GM21825 (cell line): ENCODE data around the gene HERC4.
"Not testable (repeated sequence)": the region's sequence is repeated elsewhere in the genome, so short reads cannot be mapped to it uniquely, and the experiment has no call there.

Source experiments
- ATAC-seq: cut with Tn5 transposase; IDR thresholded peaks from one replicate; pipeline ENCODE4 v1.9.1; 2021; ENCODE audit warnings: mild to moderate bottlenecking, moderate library complexity; ENCODE audit not compliant: unreplicated experiment

HERC4 gene

GRCh38 chr10:68090586-68090985 is 15.5 kb upstream of the HERC4 start:
- ATAC-seq = no peak

DNA sequence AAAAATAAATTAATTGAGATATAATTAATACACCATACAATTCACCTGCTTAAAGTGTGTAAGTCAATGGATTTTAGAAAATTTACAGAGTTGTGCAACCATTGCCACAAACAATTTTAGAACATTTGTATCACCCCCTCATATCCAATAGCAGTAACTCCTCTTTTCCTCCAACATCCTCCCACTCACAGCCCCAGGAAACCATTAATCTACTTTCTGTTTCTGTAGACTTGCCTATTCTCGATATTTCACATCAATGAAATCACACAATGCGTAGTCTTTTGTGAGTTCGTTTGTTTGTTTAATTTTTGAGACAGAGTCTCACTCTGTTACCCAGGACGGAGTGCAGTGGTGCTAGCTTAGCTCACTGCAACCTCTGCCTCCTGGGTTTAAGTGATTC is 13.7 kb upstream of the HERC4 start:
- no peak for ATAC-seq

- ATAC-seq = no peak
Observed at GRCh38 chr10:68087685-68088401, 12.8 kb upstream of the HERC4 start.

GRCh38 chr10:68086910-68087684 is 12.0 kb upstream of the HERC4 start:
- ATAC-seq = no peak

DNA sequence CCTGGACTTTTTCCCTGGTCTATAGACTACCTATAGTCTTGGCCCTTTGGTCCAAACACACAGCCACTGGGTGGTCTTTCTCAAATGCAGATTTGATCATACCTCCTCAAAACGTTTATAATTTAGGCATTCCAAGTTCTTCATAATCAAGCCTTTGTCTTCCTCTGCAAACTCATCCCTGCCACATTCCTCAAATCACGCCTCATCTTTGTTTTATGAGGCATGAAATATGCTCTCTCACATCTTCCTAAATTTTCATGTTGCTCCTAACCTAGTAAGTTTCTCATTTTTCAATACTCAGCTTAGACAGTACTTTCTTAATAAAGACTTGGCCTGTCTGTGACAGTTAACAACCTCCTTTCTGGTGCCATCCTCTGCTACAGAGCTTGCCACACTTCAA is 10.9 kb upstream of the HERC4 start:
- no peak for ATAC-seq

DNA sequence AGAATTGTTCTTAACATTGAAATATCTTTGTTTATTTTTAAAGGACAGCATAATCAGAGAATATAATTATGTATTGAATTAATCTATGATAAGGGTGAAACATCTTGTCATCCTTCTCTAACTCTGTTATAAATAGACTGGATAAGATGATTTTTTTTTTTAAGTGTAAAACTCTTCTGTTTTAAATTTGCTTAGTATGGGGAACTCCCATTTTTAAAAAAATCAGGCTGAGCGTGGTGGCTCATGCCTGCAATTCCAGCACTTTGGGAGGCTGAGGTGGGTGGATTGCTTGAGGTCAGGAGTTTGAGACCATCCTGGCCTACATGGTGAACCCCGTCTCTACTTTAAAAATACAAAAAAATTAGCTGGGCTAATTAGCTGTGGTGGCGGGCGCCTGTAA is 9.4 kb upstream of the HERC4 start:
- ATAC-seq = no peak

GRCh38 chr10:68083953-68084352 is 8.9 kb upstream of the HERC4 start:
- ATAC-seq = no peak

DNA sequence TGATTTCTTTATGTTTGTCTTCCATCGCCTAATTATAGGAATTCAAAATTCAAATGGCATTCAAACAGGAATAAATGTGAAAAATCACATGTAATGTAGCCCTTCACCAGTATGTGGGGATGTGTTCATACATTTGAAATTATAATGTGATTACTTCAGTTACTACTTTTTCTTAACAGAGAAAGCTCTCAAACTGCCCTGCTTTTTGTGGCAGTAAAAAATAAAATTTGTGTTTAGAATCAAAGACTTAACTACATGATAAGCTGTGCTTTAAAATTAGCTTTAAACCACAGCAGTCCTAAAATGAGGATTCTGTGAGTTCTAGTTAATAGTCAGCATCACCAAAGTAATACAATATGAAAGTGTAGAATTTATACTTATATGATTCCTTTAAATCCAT is 7.8 kb upstream of the HERC4 start:
- no peak for ATAC-seq

GRCh38 chr10:68081916-68082315 is 6.8 kb upstream of the HERC4 start:
- no peak for ATAC-seq

DNA sequence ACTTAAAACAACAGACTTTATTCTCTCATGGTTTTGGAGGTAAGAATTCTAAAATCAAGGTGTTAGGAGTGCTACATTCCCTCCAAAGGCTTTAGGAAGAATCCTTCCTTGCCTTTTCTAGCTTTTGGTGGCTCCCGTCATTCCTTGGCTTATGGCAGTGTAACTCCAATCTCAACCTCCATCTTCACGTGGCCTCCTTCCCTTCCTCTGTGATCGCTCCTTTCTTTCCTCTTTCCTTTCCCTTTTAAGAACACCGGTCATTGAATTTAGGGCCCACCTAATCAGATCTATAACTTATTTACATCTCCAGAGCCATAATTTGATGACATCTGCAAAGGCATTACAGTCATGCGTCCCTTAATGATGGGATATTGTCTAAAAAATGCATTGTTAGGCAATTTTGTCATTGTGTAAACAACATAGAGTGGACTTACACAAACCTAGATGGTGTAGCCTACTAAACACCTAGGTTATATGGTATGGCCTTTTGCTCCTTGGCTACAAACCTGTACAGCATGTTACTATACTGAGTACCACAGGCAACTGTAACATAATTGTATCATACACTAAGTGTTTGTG is 5.9 kb upstream of the HERC4 start:
- ATAC-seq = no peak

GRCh38 chr10:68079434-68079833 is 4.4 kb upstream of the HERC4 start:
- no peak for ATAC-seq

- ATAC-seq = no peak
Observed at GRCh38 chr10:68077026-68077425, 1.9 kb upstream of the HERC4 start.

DNA sequence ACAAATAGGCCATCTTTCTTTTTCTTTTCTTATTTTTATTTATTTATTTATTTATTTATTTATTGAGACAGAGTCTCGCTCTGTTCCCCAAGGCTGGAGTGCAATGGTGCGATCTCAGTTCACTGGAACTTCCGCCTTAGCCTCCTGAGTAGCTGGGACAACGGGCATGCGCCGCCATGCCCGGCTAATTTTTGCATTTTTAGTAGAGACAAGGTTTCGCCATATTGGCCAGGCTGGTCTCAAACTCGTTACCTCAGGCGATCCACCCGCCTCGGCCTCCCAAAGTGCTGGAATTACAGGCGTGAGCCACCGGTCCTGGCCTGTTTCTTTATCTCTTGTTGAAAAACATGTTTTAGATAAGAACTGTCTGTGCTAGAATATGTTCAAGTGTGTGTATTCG is 998 bp upstream of the HERC4 start:
- not testable (repeated sequence) for ATAC-seq

DNA sequence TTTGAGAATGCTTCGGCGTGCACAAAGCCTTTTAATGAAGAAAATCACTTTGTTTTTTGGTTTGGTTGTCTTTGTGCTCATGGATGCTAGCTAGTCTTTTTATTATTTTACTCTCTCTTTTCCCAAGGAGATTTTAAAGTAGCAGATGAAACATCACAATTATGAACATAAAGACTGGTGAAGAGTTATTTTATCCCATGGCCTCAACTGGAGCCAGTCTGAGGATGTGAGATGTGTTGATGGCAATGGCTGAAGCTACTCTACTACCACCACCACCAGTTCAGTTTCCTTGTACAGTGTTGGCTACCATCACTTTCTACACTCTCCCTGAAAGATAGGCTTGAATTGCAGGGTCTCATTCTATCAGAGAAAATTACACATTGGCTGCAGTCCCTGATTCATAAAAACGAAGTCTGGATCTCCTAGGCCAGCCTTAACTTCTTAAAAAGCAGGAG is 494 bp upstream of the HERC4 start:
- ATAC-seq = no peak

DNA sequence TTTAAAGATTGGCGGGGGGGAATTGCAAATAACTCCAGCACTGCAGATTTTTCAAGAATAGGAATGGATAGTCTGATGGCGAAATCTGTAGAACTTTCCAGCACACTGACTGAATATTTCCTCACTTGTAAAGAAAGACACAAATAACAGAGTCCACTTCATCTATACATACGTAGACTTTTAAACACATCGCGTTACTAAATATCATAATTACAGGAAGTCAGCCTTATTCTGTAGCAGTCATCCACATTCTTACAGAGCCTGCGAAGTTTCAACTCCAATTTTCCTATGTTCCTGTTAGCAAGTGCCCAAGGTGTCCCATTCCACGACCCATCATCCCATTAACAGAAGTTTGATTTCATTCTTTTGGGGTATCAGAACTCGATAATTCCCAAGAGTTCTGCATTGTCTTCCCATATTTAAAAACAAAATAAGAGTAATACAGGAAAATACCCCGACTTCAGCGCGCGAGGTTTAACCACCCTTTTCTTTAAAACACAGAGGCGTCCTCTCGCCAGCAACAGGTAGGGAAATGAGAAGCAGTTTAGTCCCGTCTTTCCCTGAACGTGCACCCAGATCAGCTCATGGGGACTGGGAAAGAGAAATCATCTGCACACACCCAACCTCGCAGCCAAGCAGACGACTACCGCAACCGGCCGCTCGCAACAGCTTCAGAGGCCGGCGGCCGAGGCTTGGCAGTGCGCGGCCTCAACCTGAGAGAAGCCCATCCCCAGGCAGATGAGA is 880 bp downstream of the HERC4 start:
- no peak for ATAC-seq

- ATAC-seq = no peak
Observed at GRCh38 chr10:68073631-68074030, 1.5 kb downstream of the HERC4 start.

DNA sequence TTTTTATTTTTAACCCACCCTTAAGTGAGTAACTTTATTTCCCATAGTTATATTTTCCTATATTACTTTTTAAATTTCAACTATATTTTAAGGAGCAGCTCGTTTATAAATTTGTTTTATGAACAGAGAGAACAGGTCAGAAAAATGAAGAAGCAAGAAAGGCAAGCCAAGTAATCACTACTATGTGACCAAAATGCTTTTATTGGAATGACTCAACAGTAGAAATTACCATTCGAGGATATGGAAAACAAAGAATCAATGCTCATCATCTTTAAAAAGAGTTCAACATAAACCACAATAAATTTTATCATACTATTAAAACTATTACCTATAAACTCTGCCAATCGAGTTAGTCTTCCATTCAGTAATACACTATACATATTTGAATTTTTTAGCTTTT is 7.6 kb downstream of the HERC4 start:
- ATAC-seq = no peak

DNA sequence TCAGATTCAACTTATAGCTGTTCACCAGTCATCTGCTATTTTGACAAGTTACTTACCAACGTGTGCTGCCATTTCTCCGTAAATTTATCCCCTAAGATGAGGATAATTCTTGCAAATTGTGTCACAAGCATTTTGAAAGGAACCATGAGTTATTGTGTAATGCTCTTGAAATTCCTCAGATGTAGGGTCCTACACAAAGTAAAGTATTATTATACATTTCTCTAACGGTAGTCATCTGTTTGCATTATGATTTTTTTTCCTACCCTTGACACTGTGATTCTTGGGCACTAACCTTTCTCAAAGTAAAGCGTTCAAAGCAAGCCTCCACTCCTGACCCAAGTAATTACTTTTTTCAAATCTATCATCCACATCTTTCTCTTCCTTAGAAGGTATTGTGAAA is 8.1 kb downstream of the HERC4 start:
- ATAC-seq = no peak

DNA sequence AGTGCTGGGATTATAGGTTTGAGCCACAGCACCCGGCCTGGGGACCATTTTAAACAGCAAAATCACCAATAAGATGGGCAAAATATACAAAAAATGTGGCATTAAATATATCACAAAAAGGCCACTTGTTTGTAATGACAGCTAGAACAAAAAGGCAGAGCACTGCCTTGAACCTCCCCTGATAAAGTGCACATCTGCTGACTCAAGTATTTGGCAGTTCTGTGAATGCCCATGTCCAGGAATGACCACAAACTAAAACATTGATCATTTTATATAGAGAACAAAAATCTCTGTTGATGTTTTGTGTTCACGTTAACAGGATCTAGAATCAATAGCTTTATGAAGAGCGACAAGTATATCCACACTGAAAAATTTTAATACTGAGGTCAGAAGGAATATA is 21.5 kb downstream of the HERC4 start:
- no peak for ATAC-seq

- no peak for ATAC-seq
Observed at GRCh38 chr10:68052463-68052862, 22.6 kb downstream of the HERC4 start.

DNA sequence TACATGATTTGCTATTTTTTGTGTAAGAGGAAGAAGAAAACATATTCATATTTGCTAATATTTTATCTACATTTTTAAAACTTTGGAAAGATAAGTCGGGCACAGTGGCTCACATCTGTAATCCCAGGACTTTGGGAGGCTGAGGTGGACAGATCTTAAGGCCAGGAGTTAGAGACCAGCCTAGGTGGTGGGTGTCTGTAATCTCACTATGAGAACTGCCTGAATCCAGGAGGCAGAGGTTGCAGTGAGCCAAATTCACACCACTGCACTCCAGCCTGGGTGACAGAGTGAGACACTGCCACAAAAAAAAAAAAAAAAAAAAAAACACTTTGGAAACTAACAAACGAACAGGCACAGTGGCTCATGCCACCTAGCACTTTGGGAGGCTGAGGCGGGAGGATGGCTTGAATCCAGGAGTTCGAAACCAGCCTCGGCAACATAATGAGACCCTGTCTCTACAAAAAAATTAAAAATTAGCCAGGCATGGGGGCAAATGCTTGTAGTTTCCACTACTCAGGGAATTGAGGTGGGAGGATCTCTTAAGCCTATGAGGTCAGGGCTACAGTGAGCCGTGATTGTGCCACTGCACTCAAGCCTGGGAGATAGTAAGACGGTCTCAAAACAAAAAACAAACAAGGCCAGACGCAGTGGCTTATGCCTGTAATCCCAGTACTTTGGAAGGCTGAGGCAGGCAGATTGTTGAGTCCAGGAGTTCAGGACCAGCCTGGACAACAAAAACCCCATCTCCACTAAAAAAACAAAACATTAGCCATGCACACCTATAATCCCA is 25.6 kb downstream of the HERC4 start:
- ATAC-seq = no peak
